ENCODE data around the gene PLPP4.

DNA sequence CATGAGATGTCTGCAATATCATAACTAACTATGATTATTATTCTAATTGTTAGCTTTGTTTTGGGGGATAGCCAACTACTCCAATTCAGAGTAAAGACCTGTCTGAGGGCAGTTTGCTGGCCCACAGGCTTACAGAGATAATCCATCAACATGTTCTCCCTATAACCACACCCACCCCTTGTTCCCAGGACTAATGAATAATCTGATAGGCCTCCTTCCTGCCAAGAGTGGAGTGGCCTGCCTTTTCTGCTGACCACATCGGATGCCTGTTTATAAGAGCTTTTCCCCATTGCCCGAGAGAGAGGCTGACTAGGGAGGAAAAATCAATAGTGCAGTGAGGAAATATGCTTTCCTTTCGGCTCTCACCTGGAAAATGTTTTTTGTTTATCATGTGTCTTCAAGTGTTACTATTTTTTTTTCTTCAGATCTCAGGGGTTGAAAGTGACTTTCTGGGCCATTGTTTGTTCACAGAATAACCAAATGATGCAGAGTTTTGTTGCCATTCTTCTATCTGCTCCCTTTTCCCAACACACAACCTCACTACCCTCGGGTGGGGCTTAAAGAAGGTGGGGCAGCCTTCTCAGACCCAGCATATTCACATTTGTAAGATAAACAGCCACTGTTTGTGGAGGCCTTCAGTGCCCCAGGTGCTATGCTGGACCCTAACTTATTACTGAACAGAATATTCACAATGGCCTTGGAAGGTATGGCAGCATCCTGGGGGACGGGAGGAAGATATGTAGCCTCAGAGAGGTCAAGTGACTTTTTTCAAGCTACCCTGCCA lies 38.4 kb downstream of the PLPP4 start:
- TF ChIP-seq, protein P1, sequence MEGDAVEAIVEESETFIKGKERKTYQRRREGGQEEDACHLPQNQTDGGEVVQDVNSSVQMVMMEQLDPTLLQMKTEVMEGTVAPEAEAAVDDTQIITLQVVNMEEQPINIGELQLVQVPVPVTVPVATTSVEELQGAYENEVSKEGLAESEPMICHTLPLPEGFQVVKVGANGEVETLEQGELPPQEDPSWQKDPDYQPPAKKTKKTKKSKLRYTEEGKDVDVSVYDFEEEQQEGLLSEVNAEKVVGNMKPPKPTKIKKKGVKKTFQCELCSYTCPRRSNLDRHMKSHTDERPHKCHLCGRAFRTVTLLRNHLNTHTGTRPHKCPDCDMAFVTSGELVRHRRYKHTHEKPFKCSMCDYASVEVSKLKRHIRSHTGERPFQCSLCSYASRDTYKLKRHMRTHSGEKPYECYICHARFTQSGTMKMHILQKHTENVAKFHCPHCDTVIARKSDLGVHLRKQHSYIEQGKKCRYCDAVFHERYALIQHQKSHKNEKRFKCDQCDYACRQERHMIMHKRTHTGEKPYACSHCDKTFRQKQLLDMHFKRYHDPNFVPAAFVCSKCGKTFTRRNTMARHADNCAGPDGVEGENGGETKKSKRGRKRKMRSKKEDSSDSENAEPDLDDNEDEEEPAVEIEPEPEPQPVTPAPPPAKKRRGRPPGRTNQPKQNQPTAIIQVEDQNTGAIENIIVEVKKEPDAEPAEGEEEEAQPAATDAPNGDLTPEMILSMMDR (IDR thresholded peaks at IDR 0.05; ENCODE audit: insufficient read depth, low read length) = no peak
- TF ChIP-seq POLR2AphosphoS5 (IDR thresholded peaks at IDR 0.05; ENCODE audit: low read depth) (no peak), GABPA (IDR thresholded peaks at IDR 0.05; ENCODE audit: low read depth) (no peak), SPI1 (IDR thresholded peaks at IDR 0.05; ENCODE audit: borderline replicate concordance, low read depth) (no peak)
- TF ChIP-seq, protein P2, sequence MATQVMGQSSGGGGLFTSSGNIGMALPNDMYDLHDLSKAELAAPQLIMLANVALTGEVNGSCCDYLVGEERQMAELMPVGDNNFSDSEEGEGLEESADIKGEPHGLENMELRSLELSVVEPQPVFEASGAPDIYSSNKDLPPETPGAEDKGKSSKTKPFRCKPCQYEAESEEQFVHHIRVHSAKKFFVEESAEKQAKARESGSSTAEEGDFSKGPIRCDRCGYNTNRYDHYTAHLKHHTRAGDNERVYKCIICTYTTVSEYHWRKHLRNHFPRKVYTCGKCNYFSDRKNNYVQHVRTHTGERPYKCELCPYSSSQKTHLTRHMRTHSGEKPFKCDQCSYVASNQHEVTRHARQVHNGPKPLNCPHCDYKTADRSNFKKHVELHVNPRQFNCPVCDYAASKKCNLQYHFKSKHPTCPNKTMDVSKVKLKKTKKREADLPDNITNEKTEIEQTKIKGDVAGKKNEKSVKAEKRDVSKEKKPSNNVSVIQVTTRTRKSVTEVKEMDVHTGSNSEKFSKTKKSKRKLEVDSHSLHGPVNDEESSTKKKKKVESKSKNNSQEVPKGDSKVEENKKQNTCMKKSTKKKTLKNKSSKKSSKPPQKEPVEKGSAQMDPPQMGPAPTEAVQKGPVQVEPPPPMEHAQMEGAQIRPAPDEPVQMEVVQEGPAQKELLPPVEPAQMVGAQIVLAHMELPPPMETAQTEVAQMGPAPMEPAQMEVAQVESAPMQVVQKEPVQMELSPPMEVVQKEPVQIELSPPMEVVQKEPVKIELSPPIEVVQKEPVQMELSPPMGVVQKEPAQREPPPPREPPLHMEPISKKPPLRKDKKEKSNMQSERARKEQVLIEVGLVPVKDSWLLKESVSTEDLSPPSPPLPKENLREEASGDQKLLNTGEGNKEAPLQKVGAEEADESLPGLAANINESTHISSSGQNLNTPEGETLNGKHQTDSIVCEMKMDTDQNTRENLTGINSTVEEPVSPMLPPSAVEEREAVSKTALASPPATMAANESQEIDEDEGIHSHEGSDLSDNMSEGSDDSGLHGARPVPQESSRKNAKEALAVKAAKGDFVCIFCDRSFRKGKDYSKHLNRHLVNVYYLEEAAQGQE (IDR thresholded peaks at IDR 0.05; ENCODE audit: insufficient replicate concordance, low read depth) = no peak

Measured in HL-60 (cell line).